DMS53 (cell line): ENCODE measurements around the gene NEXN.
"Not testable (repeated sequence)": the region's sequence is repeated elsewhere in the genome, so short reads cannot be mapped to it uniquely, and the experiment has no call there.

ENCODE experiments used
- DNase-seq: peaks from one replicate; lab custom pipeline; 2025; lab: John Stamatoyannopoulos, UW

Gene NEXN

GRCh38 chr1:77961392-77961791 is 73.0 kb downstream of the NEXN start:
- no peak for DNase-seq

GRCh38 chr1:77966291-77966690 is 77.9 kb downstream of the NEXN start:
- DNase-seq, result no peak

DNA sequence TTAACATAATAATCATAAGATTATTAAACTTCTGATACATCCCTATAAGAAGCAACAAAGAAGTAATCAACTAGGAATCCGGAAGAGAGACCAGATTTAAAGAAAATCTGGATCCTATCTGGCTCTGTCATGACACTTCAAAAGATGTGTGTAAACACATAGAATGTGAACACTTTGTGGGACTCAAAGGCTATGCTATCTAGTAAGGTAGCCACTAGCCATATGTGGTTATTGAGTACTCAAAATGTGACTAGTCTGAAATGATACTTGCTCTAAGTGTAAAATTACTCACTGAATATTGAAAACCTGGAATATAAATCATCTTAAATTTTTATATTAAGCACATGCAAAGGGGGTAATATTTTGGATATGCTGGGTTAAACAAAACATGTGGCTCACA is 81.8 kb downstream of the NEXN start:
- DNase-seq, result peak; percentile 17

DNA sequence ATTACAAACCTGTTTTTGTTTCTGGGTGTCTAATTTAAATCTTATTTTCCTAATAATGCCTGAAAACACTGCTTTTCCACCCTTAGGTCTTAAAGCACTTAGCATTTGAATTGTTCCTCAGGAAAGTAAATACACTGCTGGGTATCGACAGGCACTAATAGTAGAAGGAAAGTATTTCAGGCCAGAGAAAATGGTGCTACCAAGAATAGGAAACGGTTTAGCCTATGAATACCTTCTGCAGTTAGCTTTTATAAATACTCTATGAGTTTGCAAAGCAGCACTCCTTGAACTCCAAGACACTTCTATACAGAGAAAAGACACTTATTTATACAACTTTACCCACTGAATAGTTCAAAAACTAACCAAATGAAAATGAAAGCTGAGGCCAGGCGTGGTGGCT is 83.7 kb downstream of the NEXN start:
- DNase-seq, result no peak

- no peak for DNase-seq
These were observed 87.0 kb downstream of the NEXN start for GRCh38 chr1:77975386-77975785.

GRCh38 chr1:77975907-77976306 is 87.5 kb downstream of the NEXN start:
- no peak for DNase-seq

DNA sequence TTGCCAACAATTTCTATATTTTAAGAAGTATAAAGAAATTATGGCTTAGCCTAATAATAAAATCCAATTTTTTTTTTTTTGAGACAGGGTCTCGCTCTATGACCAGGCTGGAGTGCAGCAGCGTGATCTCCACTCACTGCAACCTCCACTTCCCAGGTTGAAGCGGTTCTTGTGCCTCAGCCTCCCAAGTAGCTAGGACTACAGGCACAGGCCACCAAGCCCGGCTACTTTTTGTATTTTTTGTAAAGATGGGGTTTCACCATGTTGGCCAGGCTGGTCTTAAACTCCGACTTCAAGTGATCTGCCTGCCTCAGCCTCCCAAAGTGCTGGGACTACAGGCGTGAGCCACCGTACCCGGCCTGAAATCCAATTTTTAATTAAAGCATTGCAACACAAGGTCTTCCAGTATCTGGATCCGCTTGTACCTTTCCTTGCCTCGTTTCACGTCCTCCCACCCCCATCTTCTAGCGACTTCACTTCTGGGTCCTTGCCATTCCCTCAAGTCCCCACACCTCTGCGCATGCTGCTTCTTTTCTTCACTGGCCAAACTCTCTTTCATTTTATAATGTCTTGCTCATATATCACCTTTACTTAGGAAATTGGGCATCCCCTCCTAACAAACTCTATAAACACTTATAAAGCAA is 88.1 kb downstream of the NEXN start:
- DNase-seq, result no peak

DNA sequence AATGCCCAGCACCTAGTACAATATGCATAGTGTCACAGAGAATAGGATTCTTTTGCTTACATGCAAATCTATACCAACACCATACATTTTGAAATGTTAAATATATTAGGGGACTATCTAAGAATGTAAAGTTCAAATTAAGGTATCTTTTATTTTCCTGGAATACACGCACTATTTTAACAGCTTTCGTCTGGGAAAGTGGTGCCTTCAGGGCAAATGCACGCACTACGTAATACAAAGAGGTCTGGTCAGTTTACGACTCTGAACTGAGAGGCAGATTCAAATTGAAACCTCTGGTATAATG is 89.5 kb downstream of the NEXN start:
- DNase-seq, result no peak

- DNase-seq, result peak; percentile 96
These were observed 90.0 kb downstream of the NEXN start for GRCh38 chr1:77978293-77978968.

- DNase-seq, result peak; percentile 100
These were observed 90.8 kb downstream of the NEXN start, which contains the start of gene FUBP1 for GRCh38 chr1:77978969-77979876. FUBP1 (minus strand) TSS chr1:77979072; CDS start chr1:77979004, 68 bp downstream.

DNA sequence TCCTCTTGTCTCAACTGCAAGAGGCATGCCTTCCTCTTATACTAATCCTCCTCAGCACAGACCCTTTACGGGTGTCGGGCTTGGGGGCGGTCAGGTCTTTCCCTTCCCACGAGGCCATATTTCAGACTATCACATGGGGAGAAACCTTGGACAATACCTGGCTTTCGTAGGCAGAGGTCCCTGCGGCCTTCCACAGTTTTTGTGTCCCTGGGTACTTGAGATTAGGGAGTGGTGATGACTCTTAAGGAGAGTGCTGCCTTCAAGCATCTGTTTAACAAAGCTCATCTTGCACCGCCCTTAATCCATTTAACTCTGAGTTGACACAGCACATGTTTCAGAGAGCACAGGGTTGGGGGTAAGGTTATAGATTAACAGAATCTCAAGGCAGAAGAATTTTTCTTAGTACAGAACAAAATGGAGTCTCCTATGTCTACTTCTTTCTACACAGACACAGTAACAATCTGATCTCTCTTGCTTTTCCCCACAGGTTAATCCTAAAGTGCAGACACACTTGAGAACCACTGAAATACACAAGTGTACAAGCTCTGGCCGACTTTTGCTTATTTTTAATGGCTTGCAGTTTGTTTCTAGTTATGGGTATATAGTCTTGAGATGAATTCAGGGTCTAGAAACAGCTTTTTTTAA is 95.0 kb downstream of the NEXN start:
- DNase-seq, result not testable (repeated sequence)

DNA sequence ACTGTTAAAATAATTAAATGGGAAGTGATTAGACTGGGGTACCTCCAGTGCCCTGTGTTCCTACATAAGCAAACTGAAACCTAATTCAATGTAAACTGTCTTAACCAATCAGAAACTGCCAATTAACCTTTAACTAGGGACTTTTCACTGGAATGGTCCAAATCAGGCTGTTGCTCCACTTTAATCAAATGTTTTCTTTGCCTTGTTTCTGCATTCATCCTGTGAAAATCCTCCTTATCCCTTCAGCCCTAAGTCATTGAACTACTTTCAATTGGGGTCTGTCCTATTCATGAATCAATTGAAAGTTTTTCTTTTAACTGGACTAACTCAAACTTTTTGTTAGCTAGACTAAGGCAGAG is 95.6 kb downstream of the NEXN start:
- DNase-seq, result no peak

- no peak for DNase-seq
These were observed 96.2 kb downstream of the NEXN start for GRCh38 chr1:77984629-77985028.

DNA sequence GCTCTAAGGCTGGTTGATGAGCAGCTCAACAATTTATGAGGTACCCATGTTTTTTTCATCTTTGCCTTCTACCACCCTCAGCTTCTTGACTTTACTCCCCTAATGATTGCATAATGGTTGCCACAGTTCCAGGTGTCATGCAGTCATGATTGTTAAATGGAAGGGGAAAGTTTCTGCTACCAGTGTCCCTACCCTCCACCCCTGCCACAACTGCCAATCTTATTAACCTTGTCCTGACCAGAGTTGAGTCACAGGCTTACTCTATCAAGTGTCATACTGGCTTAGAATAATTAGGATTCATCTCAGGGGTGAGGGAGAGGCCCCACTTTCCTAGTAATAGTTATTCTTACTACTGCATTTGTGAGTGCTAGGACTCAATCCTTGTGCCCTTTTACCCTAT is 98.4 kb downstream of the NEXN start:
- no peak for DNase-seq

GRCh38 chr1:77987919-77988318 is 99.5 kb downstream of the NEXN start:
- DNase-seq, result no peak

GRCh38 chr1:77989744-77990143 is 101.3 kb downstream of the NEXN start:
- no peak for DNase-seq

- DNase-seq, result no peak
These were observed 102.3 kb downstream of the NEXN start for GRCh38 chr1:77990629-77991204.

DNA sequence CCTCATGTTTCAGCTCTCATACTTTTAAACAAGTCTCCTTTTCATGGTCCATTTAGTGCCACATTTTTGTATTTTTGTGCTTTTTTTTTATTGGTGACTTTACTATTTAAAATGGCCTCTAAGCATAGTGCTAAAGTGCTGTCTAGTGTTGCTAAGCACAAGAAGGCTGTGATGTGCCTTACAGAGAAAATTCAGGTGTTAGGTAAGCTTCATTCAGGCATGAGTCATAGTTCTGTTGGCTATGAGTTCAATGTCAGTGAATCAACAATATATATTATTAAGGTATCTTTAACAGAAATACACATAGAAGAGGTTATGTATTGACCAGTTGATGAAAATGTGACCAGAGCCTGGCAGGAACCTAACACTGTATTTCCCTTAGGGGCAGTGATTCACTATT is 103.2 kb downstream of the NEXN start:
- peak; percentile 51 for DNase-seq
